ENCODE measurements around the gene FOXQ1. TPM values are rescaled to one million over a fixed set of nuclear protein-coding genes. Genes with fewer than 3 reads are reported as not detected.

FOXQ1 gene
- total and polyA plus RNA-seq, 2 donors (not counting 3 experiments of a cell fraction or from before 2014, with no cell fraction given): not detected

DNA sequence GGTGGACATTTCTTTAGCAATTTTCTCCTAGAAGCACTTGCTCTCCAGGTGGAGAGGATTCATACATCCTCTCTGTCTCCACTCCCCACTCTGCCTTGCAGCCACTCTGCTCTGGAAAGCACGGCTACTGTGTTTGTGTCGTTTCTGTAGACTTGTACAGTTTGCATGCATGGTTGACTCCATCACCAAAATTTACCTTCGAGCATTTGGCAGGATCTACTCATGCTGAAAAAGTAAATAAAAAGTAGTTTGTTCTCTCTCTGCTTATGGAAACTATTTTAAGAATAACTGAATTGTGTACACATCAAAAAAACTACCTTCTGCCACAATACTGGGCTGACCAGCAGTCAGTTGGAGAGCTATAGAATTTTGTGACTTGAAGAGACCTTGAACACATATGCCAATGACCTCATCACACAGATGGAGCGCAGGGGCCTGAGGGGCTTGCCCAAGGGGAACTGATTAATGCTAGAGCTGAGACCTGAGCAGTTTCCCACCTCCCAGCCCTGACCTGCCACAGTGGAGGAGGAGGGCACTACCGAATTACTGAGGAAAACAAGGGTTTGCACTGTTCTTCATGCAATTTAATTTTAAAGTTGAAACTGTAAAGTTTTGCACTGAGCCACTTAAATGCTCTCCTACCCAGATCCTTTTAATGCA is 33.7 kb upstream of the FOXQ1 start:
- Histone ChIP-seq H3K9me3 (replicated peaks; ENCODE audit: control insufficient read depth, insufficient read depth, low read length) (no peaks in the 10 kb centered on the region), H3K4me1 (ENCODE audit: control insufficient read depth, extremely low read depth, insufficient read depth, low read length) (no peaks in the 10 kb centered on the region), H2AFZ (ENCODE audit: low read depth, low read length) (no peak overlapping the region), H3K27ac (ENCODE audit: insufficient read depth, low read depth, low read length) (no peak overlapping the region), H3K9ac (replicated peaks; ENCODE audit: extremely low read depth, insufficient read depth, low read length) (no peak overlapping the region), H3K4me2 (ENCODE audit: insufficient read depth, low read length) (no peak overlapping the region), H3K9me1 (replicated peaks; ENCODE audit: control insufficient read depth, extremely low read depth, insufficient read depth, low read length) (no peaks in the 10 kb centered on the region), H3K4me3 (replicated peaks in 1 of 3; ENCODE audit: insufficient read depth in 1 of 3, low read depth in 1 of 3, low read length in 3 of 3) (no peak overlapping the region), H3K27me3 (ENCODE audit: control insufficient read depth in 2 of 2, insufficient read depth in 2 of 2, low read length in 2 of 2) (no peaks in the 10 kb centered on the region), H3K36me3 (ENCODE audit: control insufficient read depth in 2 of 2, extremely low read depth in 1 of 2, insufficient read depth in 2 of 2, low read length in 2 of 2) (no peaks in the 10 kb centered on the region), H4K20me1 (replicated peaks; ENCODE audit: control insufficient read depth, extremely low read depth, insufficient read depth, low read length) (no peaks in the 10 kb centered on the region), H3K79me2 (ENCODE audit: control insufficient read depth, insufficient read depth, low read length) (no peaks in the 10 kb centered on the region)
- dilution Hi-C loops (cut with MboI; ENCODE audit: extremely low pct_ligation_motif_present, low sequenced_read_pairs): no loop called here
- ChIA-PET POLR2A (no interaction called here), CTCF (no interaction called here)
- intact Hi-C loops (cut with micrococcal nuclease): no loop called here
- TF ChIP-seq, protein P1, sequence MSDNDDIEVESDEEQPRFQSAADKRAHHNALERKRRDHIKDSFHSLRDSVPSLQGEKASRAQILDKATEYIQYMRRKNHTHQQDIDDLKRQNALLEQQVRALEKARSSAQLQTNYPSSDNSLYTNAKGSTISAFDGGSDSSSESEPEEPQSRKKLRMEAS (IDR thresholded peaks at IDR 0.05; ENCODE audit: insufficient read depth, insufficient read length): no peak
- FAIRE-seq (no peak), DNase-seq (ENCODE audit: low read depth, low spot score) (no peak)
- BruUV-seq (replicated peaks): no TSS peak

DNA sequence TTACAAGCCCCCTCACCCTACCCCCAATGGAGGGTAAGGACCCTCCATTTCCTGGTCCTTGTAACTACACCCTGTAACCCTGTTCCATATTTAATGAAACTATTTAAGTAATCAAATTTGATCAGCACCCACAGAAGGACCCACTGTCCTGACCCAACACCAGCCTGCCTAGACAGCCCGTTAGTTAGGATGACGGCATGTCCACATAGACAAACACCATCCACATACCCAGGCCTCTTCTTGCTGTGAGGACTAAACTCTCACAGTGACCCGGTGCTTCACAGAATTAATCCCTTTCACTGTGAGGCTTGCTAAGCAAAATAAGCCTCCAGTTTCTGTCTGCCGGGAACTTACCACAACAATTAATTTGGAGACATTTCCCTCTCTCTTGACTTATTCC is 32.8 kb upstream of the FOXQ1 start:
- POLR2A ChIA-PET: no interaction called here

More for the DNA sequence above, 32.8 kb upstream of the FOXQ1 start:
- H3K4me1 ChIP-seq (ENCODE audit: control insufficient read depth, extremely low read depth, insufficient read depth, low read length): no peaks in the 10 kb centered on the region
- no peaks in the 10 kb centered on the region for H3K79me2 ChIP-seq (ENCODE audit: control insufficient read depth, insufficient read depth, low read length)
- no peak overlapping the region for H3K27ac ChIP-seq (ENCODE audit: insufficient read depth, low read depth, low read length)
- dilution Hi-C loops (cut with MboI; ENCODE audit: extremely low pct_ligation_motif_present, low sequenced_read_pairs) (no loop called here), intact Hi-C loops (cut with micrococcal nuclease) (no loop called here)
- H3K27me3 ChIP-seq (ENCODE audit: control insufficient read depth in 2 of 2, insufficient read depth in 2 of 2, low read length in 2 of 2): no peaks in the 10 kb centered on the region
- H3K4me2 ChIP-seq (ENCODE audit: insufficient read depth, low read length): no peak overlapping the region
- no peaks in the 10 kb centered on the region for H3K9me1 ChIP-seq (replicated peaks; ENCODE audit: control insufficient read depth, extremely low read depth, insufficient read depth, low read length)
- no TSS peak for BruUV-seq (replicated peaks)
- H3K36me3 ChIP-seq (ENCODE audit: control insufficient read depth in 2 of 2, extremely low read depth in 1 of 2, insufficient read depth in 2 of 2, low read length in 2 of 2): no peaks in the 10 kb centered on the region
- H3K9me3 ChIP-seq (replicated peaks; ENCODE audit: control insufficient read depth, insufficient read depth, low read length): no peaks in the 10 kb centered on the region
- H2AFZ ChIP-seq (ENCODE audit: low read depth, low read length): no peak overlapping the region
- TF ChIP-seq FOS (IDR thresholded peaks at IDR 0.05; ENCODE audit: borderline replicate concordance, insufficient read depth, low read length): no peak
- TF ChIP-seq POLR2A (IDR thresholded peaks at IDR 0.05; ENCODE audit: low read depth, low read length): no peak
- TF ChIP-seq, protein P2, sequence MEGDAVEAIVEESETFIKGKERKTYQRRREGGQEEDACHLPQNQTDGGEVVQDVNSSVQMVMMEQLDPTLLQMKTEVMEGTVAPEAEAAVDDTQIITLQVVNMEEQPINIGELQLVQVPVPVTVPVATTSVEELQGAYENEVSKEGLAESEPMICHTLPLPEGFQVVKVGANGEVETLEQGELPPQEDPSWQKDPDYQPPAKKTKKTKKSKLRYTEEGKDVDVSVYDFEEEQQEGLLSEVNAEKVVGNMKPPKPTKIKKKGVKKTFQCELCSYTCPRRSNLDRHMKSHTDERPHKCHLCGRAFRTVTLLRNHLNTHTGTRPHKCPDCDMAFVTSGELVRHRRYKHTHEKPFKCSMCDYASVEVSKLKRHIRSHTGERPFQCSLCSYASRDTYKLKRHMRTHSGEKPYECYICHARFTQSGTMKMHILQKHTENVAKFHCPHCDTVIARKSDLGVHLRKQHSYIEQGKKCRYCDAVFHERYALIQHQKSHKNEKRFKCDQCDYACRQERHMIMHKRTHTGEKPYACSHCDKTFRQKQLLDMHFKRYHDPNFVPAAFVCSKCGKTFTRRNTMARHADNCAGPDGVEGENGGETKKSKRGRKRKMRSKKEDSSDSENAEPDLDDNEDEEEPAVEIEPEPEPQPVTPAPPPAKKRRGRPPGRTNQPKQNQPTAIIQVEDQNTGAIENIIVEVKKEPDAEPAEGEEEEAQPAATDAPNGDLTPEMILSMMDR (IDR thresholded peaks at IDR 0.05; ENCODE audit: extremely low read depth in 1 of 2, insufficient read depth in 1 of 2, low read depth in 1 of 2, low read length in 2 of 2): no peak
- TF ChIP-seq GATA2 (IDR thresholded peaks at IDR 0.05; ENCODE audit: insufficient read depth, insufficient read length, low read depth, low read length): no peak
- TF ChIP-seq JUN (IDR thresholded peaks at IDR 0.05; ENCODE audit: borderline replicate concordance, insufficient read depth, insufficient read length, low read depth): no peak
- no peak for TF ChIP-seq EZH2 (IDR thresholded peaks at IDR 0.05; ENCODE audit: borderline replicate concordance, low read depth, low read length, severe bottlenecking)
- TF ChIP-seq POLR2AphosphoS5 (IDR thresholded peaks at IDR 0.05; ENCODE audit: insufficient read depth, low read depth, low read length): no peak
- no peak for TF ChIP-seq MYC (IDR thresholded peaks at IDR 0.05; ENCODE audit: low read depth, low read length)
- TF ChIP-seq, protein P1 (IDR thresholded peaks at IDR 0.05; ENCODE audit: insufficient read depth, insufficient read length): no peak
- H3K9ac ChIP-seq (replicated peaks; ENCODE audit: extremely low read depth, insufficient read depth, low read length): no peak overlapping the region
- no peak for DNase-seq (ENCODE audit: low read depth, low spot score)
- no peaks in the 10 kb centered on the region for H4K20me1 ChIP-seq (replicated peaks; ENCODE audit: control insufficient read depth, extremely low read depth, insufficient read depth, low read length)
- no peak for FAIRE-seq
- H3K4me3 ChIP-seq (replicated peaks in 1 of 3; ENCODE audit: insufficient read depth in 1 of 3, low read depth in 1 of 3, low read length in 3 of 3): no peak overlapping the region
- CTCF ChIA-PET: no interaction called here

Measured in endothelial cell of umbilical vein (primary cell).